ENCODE data around the gene IL20RA.

Gene IL20RA

DNA sequence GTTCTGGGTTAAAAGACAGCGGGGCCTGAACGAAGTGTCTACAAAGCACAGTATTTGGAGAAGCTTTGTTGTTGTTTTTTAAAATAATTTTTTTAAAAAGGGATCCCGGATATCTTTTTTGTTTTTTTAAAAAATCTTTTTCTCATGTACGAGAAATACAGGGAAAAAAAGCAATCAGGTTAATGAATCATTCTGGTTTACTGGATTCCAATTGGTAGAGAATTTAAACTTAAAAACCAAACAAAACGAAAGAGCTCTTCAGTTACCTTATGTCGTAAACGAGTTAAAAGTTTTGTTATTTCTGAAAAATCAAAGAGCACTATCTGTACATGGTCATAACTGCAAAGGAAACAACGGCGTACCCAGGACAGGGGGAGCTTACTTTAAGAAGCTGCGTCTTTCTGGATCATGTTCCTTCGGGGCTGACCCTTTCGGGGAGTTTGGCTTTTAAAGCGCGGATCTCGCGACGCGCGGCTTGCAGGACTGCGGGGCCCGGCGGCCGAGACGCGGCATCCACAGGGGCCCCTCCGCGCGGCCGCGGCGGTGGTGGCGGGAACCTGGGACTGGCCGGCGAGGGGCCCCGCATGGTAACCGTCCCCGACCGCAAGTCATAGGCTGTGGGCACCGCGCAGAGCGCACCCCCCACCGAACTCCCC, 927 bp downstream of the IL20RA start:
- DNase-seq = no peak

DNA sequence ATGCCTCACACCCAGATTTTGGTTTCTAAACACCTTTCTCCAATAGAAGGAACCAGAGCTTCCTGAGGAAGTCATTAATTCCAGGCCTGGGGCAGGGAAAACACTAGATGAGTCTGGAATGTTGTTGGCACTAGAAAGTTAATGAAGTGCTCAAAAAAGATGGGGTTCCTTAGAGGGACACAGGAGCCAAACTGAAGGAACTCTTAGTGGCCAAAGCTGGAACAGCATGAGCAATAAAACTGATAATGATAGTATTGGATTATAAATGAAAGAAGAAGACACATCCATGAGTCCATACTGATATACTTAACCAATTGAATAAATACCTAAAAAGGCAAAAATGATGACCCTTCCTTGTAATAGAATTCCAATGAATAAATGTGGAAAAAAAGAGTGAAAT, 4.4 kb downstream of the IL20RA start:
- no peak for DNase-seq

DNA sequence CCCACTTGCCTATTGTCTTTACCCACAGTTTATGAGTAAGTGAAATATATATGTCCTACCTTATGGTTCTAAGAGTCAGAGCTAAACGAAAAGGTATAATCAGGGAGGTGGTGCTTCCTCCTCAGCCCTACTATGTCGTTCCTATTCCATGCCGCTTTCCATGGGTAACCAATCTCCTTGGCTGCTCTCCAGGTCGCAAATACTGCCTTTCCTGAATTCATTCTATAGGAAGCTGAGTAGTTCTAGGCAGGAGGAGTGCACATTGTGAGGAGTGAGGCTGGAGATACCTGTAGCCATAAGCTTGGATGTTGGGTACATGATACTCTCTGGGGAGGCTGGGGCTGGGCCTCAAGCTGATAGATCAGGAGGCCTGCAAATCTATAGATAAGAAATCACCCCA, 5.8 kb downstream of the IL20RA start:
- DNase-seq = no peak

DNA sequence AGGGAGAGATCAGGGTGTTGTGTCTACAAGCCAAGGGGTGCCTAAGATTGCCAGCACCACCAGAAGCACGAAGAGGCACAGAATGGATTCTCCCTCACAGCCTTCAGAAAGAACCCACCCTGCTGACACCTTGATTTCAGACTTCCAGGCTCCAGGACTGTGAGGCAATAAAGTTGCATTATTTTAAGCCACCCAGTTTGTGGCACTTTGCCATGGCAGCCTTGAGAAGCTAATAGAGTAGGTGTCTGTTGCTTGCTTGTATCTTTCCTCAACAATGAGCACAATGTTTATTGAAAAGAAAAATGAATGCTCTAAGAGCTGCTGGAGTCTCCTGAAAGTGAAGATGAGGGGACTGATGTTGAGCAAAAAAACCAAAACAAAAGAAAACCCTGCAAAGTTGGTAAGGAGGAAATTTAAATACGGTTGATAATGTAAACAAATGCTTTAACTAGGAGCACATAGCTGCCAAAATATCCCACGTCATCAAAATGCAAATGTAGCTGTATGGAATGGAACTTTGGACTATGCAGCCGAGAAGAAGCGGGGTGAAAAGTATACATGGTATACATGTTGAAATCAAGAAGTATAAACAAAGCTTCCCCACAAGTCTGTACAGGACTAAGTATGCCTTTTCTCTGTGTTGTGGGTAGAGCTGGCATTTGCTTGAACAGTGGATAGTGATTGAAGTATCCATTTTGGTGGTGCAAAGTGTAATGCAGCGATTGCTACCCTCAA, 8.0 kb downstream of the IL20RA start:
- DNase-seq = no peak

DNA sequence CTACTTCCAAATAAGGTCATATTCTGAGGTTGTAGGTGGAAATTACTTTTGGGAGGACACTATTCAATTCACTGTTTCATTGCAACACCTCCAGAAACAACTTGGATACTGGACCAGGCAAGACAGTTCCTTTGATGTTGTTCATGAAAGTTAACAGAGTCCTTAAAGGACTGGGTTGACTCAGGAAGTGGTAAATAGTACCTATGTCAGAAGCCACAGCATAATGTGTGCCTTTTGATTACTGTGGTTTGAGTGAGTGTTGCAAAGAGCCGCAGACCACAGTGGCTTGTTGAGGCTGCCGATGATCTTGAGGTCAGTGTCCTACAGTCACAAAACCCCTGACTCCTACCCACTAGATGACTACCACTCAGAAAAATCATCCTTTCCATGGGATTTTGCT, 10.9 kb downstream of the IL20RA start:
- DNase-seq = no peak

DNA sequence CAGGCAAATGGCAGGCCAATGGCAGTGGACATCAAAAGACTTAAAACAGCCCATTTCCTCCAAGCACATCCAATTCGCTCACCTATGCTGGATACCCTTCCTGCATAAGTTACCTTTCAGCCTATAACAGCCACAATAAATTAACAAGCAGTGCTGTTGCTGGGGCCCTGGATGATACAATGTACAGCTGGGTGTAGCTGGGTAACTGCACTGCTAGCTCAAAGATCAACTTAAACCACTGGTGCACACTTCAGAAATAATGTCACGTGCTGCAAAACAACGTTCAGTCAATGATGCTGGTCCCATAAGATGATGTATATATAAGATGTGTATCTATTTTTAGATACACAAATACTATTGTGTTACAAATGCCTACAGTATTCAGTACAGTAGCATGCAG, 13.6 kb downstream of the IL20RA start:
- DNase-seq = no peak

DNA sequence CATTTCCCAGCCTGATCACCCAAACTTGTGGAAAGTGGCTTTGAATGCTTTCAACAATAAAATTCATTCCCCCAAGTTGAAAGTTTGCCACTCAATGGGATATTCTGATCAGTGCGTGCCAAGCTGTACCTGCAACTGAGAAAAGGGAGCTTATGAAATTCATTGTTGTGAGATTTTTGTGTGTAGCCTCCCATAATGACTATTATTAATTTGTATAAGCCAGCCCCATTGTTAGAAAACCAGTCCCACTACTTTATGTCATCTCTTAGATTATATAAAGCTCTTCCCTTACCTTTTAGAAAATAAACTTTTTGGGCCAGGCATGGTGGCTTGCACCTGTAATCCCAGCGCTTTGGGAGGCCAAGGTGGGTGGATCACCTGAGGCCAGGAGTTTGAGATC, 15.9 kb downstream of the IL20RA start:
- no peak for DNase-seq

DNA sequence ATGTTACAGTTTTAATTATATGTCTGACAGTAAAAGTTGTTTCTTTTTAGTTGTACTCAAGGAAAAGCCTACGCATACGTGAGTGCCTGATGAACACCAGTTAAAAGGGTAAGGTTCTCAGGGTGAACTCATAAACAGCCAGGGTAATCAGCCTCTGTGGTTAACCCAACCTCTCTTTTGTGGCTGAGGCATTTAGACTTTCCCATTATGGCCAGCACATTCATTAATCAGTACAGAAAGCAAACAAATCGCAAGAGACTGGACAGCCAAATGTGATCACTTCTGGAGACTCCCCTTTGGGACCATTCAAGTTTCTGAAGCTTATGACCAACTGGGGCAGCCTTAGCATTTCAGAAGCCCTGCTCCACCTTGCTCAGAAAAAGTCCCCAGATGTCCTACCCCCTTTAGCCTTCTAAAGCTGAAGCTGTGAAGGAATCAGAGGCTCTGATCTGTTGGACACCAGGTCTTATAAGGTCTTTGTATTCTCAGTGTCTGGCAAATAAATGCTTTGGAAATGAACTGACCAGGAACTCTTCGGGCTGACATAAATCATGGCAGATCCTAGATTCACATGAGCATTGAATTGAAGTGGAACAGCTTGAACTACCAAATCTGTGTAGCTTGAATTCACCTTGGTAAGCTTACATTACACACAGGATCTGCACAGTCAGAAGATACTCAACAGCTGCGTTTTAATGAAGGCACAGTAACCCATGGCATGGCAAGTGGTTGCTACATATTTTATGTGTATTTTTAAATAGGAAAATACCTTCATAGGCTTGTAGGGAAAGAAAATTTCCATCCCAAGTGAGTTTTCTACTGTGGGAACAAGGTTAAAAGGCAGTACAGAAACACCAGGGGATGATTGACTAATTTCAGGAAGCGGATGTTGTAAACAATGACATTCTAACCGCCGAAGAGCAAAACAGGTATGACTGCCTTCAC, 18.7 kb downstream of the IL20RA start:
- DNase-seq = no peak

DNA sequence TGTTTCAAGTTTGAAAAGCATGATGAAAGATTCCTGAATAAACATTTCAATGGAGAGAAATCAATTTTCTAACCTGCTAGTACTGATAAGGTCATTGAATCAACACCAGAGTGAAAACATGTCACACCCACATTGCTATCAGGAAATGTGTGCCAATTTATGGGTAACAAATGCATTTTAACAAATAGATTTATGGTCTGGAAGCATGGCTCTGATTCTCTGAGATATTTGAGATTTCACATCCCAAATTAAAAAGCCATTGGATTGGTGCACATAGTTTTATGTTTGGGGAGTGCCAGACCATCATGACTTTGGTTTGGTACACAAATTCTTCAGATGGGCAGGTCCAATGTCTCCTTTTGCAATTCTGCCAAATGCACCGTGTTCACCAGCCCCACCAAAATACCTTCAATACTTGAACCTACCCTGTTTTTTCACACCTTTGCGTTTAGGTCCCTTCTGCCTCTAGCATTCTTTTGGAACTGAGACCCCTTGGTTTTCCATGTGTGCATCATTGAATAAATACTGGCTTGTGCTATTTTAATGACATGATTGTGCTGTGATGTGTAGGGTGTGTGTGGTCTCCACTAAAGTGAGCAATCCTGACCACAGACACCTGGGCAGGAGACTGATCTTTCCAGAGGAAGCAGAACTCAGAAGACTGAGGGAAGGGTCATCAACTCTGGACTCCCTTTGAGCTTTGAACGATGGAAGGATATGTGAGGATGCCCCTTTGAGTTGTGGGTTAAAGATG, 20.4 kb downstream of the IL20RA start:
- no peak for DNase-seq

DNA sequence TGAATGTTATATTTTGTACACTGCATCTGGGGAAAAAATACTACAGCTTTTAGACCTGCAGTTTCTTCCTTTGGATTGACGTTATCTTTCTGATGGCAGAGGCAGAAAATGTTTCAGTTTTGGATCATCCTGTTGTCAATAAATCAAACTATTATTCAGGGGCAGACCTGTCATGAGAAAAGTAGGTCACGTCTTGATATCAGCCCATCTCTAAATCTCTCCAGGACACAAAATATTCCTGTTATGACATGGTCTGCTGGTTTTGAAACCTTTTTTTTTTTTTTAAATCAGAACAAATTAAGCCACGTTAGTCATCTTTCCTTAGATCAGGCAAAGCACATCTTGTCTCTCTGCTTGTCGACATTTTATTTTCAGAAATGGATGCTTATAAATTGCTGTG, 24.0 kb downstream of the IL20RA start:
- no peak for DNase-seq

DNA sequence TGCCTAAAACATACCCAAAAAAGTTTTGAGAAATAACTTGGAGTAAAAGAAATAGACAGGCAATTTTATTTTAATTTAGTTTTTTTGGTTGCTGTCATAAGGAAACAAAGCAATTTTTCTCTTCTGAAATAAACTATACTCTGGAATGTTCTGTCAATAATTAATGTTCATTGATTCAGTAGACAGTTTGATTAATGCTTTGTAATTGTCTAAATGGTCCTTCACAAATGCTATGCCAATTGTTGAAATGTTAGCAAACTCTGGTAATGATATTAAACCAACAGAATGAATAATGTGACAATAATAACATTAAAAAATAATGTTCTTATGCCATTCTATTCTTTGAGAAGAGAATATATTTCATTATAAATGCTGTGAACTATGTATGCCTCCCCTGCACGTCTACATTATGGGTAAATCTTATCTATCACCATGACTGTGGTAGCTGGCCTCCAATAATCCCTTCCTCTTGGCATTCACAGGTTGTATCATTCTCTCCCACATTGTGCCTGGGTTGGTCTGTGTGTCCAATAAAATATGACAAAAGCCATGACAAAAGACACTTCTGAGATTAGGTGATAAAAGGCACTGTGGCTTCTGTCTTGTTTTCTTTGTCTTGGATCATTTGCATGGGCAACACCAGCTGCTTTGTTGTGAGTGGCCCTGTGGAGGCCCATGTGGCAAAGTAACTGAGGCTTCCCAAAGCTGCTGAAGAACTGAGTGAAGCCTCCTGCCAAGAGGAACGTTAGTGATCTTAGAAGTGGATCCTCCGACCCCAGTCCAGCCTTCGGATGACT, 25.1 kb downstream of the IL20RA start:
- no peak for DNase-seq

DNA sequence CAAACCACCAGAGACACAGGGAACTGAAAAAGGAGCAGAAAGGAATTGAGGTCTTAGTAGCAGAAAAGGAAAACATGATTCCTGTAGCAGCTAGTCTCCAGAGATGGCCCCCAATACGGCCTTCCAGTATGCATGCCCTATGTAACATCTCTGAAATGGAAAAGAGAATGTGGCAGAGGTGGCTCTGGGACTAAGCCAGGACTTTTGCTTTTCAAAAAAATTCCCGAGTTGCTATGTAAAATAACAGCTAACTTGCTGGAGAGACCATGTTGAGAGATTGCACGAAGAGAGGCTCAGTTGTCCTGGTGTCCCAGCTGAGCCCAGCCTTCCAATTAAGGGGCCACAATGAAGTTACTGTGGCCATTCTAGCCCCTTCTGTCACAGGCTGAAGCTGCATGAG, 27.7 kb downstream of the IL20RA start:
- DNase-seq = no peak

DNA sequence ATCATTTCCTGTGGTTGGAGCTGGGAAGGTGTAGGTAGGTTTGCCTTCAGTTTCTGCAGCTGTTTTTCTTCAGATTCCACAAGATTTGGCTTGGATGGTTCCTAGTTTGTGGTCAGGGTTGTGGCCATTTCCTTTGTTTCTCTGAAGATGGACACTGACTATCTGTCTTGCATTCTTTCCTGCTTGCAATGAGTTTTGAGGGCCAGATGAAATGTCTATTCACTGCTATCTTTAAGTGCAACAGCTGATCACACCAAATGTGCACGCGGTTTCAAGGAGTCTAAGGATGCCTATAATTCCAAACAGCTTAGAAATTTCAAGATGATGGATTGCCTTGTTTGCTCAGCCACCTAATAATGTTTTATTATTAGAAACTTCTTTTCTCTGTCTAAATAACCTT, 28.4 kb downstream of the IL20RA start:
- no peak for DNase-seq

DNA sequence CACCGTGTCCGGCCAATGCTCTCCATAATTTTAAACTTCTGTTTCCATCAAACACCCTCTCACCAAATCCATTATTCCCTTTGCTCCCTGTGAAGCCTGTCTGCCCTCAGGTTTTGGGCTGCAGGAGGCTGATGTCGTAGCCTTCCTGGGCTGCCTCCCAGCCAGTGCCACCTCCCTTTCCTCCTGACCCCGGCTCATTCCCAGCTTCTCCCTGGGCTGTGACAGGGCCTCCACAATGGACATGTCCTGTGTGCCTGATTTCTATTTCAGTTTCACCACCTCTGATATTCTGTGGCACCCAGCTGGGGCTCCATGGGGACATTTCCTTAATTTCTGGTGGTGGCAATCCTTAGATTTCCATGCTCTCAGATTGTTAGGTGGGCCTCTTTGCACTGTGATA, 28.8 kb downstream of the IL20RA start:
- no peak for DNase-seq

DNA sequence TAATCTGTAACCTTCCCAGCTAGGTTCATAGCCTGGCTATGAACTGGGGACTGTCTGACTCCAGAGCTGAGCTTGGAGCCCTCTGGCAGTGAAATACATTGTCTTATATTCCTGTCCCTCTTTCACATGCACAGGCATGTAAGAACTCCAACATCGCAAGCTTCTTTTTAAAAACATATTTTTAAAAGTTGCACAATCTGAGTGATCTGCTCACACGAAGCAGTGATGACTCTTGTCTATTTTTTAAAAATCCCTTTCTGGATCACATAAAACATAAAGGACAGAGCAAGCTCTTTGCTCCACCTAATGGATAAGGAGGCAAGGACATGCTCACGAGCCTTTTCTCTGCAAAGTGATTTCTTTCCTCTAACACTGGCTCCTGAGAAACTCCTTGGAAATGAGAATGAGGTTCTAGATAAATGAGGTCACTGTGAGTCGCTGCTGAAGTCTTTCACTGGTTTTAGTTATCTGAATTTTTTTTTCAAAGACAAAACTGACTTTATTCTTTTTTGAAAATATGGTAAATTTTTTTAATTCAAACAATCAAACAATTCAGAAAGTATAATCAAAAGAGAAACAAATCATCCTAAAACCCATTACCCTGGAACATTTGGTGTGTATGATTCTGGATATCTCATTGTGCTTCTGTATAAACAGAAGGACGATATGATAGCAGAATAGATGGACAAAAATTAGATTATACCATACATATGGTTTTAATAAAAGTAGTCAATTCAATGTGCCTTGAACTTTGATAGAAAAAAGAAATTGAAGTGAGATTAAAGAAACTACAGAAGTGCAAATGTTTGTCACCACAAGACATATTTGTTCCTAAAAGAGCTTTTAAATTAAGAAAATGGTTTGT, 30.8 kb downstream of the IL20RA start:
- DNase-seq = no peak

DNA sequence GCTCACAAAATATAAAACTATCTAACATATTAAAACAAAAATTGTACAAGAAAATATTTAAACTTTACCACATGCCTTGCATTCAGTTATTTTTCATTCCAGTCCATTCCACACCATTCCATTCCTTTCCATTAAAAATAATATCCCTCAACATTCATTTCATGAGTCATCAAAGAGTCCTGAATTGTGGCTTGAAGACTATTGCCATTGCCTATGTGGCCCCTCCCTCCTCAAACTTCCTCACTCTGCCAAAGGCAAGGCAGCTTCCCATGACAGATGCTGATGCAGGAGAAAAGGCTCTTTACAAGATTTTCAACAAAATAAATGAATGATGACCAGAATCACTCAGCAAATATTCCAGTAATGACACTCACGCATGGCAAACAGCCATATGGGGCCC, 31.7 kb downstream of the IL20RA start:
- DNase-seq = no peak

DNA sequence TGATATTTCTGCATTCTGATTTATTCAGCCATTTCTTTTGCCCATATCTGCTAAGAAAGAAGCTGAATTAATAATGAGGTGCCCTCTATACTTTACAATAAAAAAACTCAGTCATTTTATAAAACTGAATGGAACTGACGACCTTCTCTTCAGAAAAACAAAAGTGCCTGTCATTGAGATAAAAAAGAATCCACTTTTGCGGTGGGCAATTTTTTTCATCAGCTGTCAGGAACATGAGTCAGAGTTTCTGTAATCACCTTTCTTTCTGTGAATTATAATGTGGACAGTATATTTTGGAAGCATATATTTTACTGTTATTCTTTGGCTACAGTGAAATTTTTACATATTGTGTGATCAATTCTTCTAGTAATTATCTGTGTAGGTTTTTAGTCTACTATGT, 33.4 kb downstream of the IL20RA start:
- DNase-seq = no peak

DNA sequence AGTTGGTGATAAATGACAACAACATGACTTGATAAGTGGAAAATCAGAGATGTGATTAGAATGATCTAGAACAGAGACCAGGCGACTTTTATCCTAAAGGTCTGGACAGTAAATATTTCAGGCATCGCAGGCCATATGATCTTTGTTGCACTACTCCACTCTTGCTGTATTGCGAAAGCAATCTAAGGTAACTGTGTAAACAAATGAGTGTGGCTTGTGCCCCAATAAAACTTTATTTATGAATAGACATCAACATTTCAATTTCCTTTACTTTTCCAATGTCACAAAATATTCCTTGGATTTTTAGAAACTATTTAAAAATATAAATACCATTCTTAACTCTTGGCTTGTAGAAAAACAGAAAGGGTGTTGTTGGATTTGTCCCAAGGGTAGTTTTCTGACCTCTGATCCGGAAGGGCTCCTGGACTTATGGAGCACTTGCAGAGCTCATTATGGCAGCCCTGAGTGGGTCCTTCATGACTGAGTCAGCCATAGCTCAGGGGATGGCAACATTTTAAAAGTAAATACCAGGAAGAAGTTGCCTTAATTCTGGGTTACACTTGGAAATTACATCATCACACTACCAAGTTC, 34.5 kb downstream of the IL20RA start:
- DNase-seq = no peak

DNA sequence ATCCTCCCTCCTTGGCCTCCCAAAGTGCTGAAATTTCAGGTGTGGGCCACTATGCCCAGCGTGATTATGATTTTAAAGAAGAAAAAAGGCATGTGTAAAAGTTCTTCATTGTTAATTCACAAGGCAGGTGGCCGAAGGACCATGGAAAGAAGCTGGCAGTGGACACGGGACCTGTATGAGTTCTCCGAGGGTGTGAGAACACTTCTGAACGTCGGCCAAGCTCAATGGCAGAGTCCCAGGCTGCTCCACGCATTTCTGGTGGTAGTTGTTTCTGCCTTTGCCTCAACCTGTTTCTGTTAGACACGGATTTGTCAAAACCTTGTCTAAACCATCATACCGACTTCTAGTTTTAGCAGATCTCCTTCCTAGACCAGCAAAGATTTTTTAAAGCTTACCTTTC, 36.6 kb downstream of the IL20RA start:
- no peak for DNase-seq

DNA sequence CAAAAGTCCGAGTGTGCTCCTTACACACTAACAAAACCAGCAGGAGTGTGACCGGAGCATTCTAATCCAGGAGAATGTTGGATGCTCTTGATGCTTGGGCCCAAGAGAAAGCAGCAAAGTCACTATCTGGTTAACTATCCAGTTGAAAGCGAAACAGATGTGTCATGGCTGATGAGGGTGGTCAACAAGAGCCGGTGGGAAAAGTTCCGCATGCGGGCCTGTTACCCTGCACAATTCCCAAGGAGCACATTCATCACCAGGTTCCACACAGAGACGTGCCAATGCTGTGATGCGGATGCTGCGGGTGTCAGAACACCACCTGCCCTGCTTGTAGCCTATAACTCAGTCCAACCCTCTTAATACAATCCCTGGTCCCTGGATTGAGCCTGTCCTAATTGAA, 38.7 kb downstream of the IL20RA start:
- no peak for DNase-seq

DNA sequence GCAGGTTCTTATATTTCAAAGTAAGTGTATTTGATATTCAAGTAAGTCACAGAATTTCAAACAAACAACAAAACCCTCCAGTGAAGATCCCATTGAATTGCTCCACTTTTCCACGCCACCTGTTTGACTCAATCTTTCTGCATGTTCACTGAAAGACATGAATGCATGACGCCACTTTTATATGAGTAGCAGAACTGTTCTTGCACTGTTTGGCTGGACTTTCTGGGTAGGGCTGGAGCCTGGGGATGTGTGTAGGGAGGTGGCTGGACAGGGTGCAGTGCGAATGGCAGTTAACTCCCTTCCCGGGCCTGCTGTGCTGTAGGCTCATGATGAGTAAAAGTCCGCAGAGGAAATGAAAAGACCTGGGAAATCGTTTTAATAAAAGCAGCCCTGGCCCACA, 39.7 kb downstream of the IL20RA start:
- DNase-seq = no peak
